ENCODE measurements around the gene HIVEP3. TPM values are rescaled to one million over a fixed set of nuclear protein-coding genes. Genes with fewer than 3 reads are reported as not detected.

Gene HIVEP3
- 10 to 100 TPM in 2 of 4 donors, 1 to 10 TPM in 2; 5.3 to 17.3 (median 9.1) TPM for total RNA-seq

DNA sequence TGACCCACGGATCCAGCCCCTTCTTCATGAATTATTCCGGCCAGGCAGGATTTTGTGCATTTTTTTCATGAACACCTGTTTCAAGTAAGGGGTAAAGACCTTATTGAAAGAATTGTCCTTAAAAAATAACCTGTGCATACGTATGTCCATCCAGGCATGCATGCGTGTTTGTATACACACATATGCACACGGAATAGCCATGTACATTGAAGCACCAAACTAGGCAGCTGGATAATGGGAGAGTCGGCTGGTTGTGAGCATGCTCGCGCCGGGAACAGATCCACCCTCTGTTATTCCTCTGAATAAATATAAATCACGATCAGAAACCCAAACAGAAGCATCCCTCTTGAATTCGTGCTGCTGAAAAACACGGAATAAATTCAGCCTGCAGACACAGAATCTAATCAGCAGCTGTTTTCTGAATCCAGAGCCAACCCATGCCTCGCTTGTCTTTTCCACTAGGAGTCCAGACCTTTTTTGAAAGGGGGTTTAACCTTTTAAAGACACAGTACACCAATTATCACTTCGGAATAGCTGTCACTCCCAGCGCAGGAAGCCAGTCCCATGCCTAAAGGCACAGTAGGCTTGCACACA is at the start of gene HIVEP3:
Gene HIVEP3, minus strand, starts transcription at position 473 of the 594 bp plus-strand sequence.
- H3K4me3 ChIP-seq (ENCODE audit: low read depth, poor library complexity, severe bottlenecking) = peak within 1 kb of the TSS; percentile 53
- intact Hi-C loops (cut with DNase I; ENCODE audit: low total_unique reads) = no loop called here
- TF ChIP-seq, protein P1, sequence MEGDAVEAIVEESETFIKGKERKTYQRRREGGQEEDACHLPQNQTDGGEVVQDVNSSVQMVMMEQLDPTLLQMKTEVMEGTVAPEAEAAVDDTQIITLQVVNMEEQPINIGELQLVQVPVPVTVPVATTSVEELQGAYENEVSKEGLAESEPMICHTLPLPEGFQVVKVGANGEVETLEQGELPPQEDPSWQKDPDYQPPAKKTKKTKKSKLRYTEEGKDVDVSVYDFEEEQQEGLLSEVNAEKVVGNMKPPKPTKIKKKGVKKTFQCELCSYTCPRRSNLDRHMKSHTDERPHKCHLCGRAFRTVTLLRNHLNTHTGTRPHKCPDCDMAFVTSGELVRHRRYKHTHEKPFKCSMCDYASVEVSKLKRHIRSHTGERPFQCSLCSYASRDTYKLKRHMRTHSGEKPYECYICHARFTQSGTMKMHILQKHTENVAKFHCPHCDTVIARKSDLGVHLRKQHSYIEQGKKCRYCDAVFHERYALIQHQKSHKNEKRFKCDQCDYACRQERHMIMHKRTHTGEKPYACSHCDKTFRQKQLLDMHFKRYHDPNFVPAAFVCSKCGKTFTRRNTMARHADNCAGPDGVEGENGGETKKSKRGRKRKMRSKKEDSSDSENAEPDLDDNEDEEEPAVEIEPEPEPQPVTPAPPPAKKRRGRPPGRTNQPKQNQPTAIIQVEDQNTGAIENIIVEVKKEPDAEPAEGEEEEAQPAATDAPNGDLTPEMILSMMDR (IDR thresholded peaks at IDR 0.05) = no peak
- TF ChIP-seq POLR2A (IDR thresholded peaks at IDR 0.05) = no peak
- 13 to 18% methylated on average over 15 of the region's 15 CpGs for WGBS, 2 donors
- DNase-seq (ENCODE audit: low spot score in 2 of 2) = no peak

DNA sequence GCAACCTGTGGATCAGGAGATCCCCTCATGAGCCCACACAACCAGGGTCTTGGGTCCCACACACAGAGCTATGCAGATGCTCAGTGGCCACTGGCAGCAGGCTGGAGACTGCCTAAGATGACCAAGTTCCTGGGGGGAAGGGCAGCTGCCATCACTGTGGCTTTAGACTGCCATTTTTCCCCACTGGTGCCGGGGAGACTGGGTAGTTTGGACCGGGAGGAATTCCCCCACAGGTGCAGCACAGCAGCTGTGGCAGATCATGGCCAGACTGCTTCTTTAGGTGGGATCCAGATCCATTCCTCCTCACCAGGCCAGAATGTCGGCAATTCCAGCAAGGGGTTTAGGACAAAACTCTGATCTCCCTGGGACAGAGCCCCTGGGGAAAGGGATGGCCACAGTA is 45.7 kb upstream of the HIVEP3 start:
- intact Hi-C loops (cut with DNase I; ENCODE audit: low total_unique reads) = no loop called here
- DNase-seq (ENCODE audit: low spot score in 2 of 2) = no peak
- H3K4me3 ChIP-seq (ENCODE audit: low read depth, poor library complexity, severe bottlenecking) = no peak overlapping the region
- WGBS, 2 donors = 79 to 89% methylated on average over 2 to 3 of the region's 3 CpGs
- TF ChIP-seq, protein P1 (IDR thresholded peaks at IDR 0.05) = no peak

DNA sequence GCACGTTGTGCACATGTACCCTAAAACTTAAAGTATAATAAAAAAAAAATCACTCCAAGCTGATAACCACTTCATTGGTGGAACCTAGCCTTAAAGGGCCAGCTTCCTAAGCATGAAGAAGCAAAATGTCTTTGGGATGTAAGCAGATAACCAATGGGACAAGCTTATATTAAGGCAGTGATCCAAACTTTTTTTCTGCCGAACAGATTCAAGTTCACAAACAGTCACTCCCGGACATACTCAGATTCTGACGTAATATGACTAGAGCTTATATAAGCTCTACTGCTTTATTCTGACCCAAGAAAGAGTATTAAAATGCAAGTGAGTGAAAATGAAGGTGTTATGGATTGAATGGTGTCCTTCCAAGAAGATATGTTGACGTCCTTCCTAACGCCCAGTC is 44.9 kb upstream of the HIVEP3 start:
- TF ChIP-seq POLR2A (IDR thresholded peaks at IDR 0.05) = no peak
- TF ChIP-seq, protein P1 (IDR thresholded peaks at IDR 0.05) = no peak
- intact Hi-C loops (cut with DNase I; ENCODE audit: low total_unique reads) = no loop called here
- DNase-seq (ENCODE audit: low spot score in 2 of 2) = no peak
- H3K4me3 ChIP-seq (ENCODE audit: low read depth, poor library complexity, severe bottlenecking) = no peak overlapping the region
- 80 to 86% methylated on average over 6 of the region's 6 CpGs for WGBS, 2 donors

DNA sequence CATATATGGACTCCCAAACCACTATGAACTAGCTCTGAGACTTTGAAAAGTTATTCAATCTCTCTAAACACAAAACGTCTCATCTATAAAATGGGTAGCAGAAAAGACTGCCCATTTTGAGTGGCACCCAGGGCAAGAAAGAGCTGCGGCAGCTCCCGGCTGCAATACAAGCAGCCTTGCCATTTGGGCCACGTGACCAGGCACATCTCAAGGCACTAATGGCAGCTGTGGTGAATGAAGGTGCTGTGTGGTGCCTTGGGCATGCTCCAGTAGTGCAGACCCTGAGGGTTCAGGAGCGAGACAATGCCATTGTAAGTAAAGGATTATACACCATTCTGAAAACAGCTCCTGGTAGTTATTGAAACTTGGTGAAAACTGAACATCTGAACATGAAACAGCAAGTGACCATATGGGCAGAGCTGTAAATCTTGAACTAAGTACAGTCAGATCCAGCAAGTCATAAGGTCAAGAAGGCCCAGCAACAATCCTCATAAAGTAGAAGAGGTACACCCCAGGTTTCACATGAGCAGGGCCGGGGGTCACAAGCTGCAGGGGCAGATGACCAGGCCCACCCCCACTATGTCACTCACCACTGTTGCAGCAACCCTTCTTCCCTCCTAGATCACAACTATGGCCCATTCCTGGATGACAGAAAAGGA is 39.4 kb upstream of the HIVEP3 start:
- DNase-seq (ENCODE audit: low spot score in 2 of 2) = no peak
- WGBS, 2 donors = 67 to 81% methylated on average over 6 of the region's 6 CpGs
- intact Hi-C loops (cut with DNase I; ENCODE audit: low total_unique reads) = no loop called here
- TF ChIP-seq POLR2A (IDR thresholded peaks at IDR 0.05) = no peak
- TF ChIP-seq, protein P1 (IDR thresholded peaks at IDR 0.05) = no peak
- no peak overlapping the region for H3K4me3 ChIP-seq (ENCODE audit: low read depth, poor library complexity, severe bottlenecking)

DNA sequence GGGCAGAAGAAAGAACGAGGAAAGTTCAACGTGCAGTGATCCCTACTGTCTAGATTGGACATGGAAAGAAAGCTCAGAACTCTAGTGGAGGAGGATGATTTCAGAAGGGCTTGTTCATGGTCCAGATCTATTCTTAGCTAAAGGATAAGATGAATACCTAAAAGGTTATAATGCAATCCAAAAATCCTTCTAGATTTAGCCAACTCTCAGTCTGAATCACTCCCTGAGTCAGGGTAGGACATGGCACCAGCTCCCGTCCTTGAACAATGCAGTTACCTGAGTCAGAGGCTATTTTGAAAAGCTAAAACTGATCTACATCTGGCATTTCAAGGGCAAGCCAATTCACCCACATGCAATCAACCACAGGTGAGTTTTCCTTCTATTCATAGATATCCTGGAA is 38.8 kb upstream of the HIVEP3 start:
- intact Hi-C loops (cut with DNase I; ENCODE audit: low total_unique reads) = no loop called here
- 71% methylated on average over 3 of the region's 3 CpGs for WGBS, 2 donors
- no peak overlapping the region for H3K4me3 ChIP-seq (ENCODE audit: low read depth, poor library complexity, severe bottlenecking)

More for the DNA sequence above, 38.8 kb upstream of the HIVEP3 start:
- no peak for DNase-seq (ENCODE audit: low spot score in 2 of 2)
- TF ChIP-seq POLR2A (IDR thresholded peaks at IDR 0.05) = no peak
- TF ChIP-seq, protein P1 (IDR thresholded peaks at IDR 0.05) = no peak

All from lower leg skin (tissue), 4 donors.